Activated CD4-positive, alpha-beta T cell treated with anti-CD3 and anti-CD28 coated beads for 48 hours (primary cell): ENCODE results near the gene NCAPG.

Source experiments
- DNase-seq: peaks from one replicate; pipeline ENCODE4 v3.0.0-alpha.2; 2020

Gene NCAPG

DNA sequence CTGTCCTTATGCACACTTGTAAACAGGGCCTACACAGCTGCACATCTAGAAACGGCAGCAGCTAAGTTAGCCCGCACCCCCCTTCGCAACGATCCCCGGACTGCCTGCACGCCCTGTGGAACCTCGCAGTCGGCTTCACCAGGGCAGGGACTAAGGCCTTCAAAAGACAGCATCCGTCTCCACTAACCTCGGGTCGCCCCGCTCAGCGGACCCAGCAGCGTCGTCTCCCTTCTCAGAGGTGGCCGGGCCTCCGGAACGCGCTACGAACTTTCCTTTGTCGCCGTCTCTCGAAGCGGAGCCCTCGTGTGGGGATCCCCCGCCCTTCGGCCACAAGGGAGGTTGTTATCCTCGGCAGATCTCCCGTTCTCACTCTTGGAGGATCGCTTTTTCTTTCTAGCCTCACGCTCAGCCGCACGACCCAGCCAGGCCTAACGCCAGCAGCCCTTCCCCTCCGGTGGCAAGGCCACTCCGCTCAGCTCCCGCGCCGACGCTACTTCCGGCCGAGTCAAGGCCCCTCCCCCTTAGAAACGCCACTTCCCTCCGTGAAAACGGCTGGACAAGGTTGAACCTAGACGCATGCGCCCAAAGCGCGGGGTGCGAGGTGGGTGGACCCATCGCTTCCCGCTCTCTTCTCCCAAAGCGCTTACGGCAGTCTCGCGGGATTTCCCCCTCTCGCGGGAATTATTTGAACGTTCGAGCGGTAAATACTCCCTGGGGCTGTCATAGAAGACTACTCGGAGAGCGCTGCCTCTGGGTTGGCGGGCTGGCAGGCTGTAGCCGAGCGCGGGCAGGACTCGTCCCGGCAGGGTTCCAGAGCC is at the start of gene NCAPG, which contains the start of gene DCAF16:
Gene NCAPG (plus strand): TSS at position 720 of the 818 bp plus-strand sequence. CDS start 99 bp downstream, outside the sequence.
Gene DCAF16 (minus strand): TSS at position 498 of the 818 bp plus-strand sequence. CDS start 6,616 bp downstream, outside the sequence.
- DNase-seq: peak; percentile 99

- no peak for DNase-seq
Measured at GRCh38 chr4:17761062-17761461, 49.7 kb upstream of the NCAPG start.

- DNase-seq: no peak
Measured at GRCh38 chr4:17762726-17763125, 48.1 kb upstream of the NCAPG start.

GRCh38 chr4:17763416-17763815 is 47.4 kb upstream of the NCAPG start:
- no peak for DNase-seq

- DNase-seq: no peak
Measured at GRCh38 chr4:17763931-17764330, 46.8 kb upstream of the NCAPG start.

DNA sequence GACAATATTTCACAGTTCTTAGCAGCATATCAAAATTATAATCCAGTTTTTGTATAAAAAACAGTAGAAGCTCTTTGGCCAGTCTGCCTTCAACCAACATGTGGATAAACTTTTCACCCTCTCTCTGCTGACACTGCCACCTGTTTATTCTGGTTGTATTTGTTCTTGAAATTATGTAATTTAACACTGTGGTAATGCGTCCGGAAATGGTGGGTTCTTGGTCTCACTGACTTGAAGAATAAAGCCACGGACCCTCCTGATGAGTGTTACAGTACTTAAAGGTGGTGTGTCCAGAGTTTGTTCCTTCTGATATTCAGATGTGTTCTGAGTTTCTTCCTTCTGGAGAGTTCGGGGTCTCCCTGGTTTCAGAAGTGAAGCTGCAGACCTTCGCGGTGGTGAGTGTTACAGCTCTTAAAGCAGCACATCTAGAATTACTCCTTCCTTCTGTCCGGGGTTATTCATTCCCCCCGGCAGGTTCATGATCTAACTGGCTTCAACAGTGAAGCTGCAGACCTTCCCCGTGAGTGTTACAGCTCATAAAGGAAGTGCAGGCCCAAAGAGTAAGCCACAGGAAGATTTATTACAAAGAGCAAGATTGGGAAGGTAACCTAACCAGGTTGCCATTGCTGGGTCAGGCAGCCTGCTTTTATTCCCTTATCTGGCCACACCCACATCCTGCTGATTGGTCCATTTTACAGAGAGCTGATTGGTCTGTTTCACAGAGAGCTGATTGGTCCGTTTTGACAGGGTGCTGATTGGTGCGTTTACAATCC is 45.1 kb upstream of the NCAPG start:
- DNase-seq: no peak

DNA sequence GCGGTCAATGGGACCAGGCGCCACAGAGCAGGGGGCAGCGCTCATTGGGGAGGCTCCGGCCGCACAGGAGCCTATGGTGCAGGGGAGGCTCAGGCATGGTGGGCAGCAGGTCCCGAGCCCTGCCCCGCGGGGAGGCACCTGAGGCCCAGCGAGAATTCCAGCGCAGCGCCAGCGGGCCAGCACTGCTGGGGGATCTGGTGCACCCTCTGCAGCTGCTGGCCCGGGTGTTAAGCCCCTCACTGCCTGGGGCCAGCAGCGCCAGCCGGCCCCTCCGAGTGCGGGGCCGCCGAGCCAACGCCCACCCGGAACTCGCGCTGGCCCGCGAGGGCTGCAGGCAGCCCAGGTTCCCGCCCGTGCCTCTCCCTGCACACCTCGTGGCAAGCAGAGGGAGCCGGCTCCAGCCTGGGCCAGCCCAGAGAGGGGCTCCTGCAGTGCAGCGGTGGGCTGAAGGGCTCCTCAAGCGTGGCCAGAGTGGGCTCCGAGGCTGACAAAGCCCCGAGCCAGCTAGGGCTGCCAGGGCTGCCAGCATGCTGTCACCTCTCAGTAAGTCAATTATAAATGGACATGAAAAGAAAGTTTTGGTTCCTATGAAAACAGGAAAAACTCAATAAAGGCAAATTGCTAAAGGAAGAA is 43.8 kb upstream of the NCAPG start:
- DNase-seq: no peak

GRCh38 chr4:17769406-17770174 is 41.2 kb upstream of the NCAPG start:
- no peak for DNase-seq

DNA sequence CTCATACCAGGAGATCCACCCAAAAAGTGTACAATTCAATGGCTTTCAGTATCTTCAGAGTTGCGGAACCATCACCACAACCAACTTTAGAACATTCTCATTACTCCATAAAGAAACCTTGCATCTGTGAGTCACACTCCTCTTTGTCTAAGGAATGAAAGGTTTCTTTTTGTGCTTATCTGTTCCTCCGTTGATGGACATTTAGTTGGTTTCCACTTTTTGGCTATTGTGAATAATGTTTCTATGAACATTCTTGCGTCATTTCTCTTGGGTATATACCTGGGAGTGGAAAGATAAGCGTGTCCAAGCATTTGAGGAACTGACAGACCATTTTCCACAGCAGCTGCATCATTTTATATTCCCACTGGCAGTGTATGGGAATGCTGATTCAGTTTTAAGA is 39.9 kb upstream of the NCAPG start:
- no peak for DNase-seq

DNA sequence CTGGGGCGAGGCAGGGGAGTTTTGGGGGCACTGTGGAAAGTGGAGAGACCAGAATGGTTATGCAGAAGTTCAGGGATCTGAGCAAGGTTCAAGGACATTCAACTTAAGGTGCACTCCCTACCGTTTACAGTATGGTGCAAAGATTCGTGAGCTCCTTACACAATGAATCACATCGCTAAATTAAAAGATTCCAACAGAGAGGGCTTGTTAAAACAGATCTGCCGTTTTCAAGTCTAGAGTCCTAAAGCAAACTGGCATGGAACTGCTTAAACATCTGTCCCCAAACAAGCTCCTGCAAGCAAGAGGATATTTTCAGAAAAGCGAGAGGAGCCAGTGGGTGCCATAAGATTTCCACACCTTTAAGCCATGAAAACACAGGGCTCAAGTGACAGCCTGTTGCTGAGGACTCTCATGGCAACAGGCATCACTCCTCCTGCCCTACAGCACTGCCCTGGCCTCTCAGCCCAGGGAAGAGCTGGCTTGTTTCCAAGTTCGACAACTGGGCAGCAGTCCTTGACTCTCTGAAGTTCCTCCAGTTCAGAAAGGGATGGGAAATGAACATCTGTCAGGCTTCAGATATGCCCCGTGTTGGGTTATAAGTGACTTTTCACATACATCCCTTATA is 39.4 kb upstream of the NCAPG start:
- DNase-seq: no peak

- DNase-seq: no peak
Measured at GRCh38 chr4:17773135-17773698, 37.6 kb upstream of the NCAPG start.

DNA sequence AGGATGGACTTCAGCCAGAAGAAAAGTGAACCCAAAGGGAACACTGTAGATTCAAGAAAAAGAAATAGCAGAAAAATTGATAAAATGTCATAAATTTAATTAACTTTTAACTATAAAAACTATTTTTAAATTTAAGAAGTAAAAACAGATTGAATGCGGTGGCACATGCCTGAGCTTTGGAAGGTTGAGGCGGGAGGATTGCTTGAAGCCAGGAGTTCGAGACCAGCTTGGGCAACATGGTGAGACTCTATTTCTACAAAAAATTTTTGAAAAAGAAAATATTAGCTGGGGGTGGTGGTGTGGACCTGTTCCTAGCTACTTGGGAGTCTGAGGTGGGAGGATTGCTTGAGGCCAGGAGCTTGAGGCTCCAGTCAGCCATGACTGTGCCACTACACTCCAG is 32.3 kb upstream of the NCAPG start:
- no peak for DNase-seq

- no peak for DNase-seq
Measured at GRCh38 chr4:17780501-17781299, 30.1 kb upstream of the NCAPG start.

DNA sequence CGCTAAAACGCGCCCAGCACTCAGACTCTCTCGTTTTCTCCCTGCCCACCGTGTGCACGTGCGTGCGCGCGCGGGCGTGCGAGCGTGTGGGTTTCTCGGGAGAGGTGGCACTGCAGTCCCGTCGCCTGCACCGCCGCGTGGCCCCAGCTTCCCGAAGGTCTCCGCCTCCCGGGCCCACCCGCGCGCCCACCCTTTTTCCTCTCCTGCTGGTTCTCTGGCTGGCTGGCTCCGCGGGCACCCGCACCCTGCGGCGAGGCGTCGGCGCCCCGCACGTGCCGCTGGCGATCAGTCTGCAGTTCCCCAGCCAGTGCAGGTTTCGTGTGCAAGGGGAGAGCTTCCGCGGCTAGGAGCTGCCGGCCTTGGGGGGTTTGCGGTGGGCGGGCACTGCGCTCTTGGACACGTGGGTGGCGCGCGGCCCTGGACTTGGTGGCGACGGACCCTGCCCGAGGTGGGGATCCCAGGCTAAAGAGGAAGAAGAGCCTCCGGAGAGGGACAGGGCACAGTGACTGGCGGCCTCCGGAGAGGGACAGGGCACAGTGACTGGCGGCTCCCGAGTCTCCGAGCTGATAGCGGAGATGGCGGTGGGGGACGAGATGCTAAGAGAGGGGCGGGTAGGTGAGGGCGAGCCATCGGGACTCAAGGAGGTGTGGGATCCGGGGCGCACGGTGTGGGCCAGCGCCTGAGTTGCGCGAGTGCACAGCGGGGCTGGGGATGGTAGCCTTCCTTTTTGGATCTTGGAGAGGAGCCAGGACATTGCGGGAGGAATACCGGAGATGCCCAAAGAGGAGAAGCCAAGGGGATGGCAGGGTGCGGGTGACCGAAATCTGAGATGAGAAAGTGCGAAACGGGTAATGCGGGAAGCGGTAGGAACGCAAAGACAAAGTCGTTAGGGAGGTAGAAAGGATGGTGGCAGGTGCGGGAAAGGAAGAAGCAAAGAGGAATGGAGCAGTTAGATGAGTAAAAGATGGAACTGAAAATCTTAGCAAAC is 29.2 kb upstream of the NCAPG start, which contains the start of gene FAM184B:
Gene FAM184B (minus strand): TSS at position 322 of the 988 bp plus-strand sequence. CDS start 322 bp downstream, outside the sequence.
- DNase-seq: peak; percentile 35

- DNase-seq: no peak
Measured at GRCh38 chr4:17785858-17786257, 24.9 kb upstream of the NCAPG start.

DNA sequence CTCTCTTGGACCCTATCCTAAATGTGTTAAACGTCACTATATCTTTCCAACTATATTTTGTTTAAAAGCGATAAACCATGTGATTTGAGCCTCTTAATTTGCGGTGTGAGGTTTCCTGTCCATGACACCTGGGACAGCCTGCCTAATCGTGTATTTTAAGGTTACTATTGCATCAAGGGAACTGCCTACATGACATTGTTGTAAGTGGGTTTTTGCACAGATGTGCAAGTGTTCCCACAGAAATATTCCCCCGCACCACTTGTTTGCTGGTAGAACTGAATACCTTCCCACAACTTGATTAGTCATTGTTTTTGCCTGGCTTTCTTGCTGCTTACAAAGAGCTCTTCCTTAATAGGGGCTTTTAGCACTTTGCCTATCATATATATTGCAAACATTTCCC is 24.2 kb upstream of the NCAPG start:
- DNase-seq: no peak

- no peak for DNase-seq
Measured at GRCh38 chr4:17787315-17787714, 23.5 kb upstream of the NCAPG start.

GRCh38 chr4:17788956-17789355 is 21.8 kb upstream of the NCAPG start:
- DNase-seq: no peak

DNA sequence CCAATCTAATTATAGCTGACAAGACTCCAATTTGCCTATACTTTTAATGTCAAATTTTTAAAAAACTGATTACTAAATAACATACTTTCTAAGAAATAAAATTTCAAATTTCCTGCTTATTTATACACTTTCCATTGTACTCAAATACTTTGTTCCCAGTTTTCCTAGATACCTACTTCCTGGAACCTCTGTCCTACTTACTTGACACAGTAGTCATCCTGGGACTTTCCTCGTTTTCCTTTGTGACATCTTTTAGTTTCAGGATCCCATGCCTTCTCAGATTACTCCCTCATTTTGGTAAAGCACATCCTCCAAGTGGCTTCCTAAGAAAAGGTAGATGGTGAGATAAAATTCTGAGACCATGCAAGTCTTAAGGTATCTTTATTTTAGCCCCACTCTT is 16.0 kb upstream of the NCAPG start:
- DNase-seq: no peak

DNA sequence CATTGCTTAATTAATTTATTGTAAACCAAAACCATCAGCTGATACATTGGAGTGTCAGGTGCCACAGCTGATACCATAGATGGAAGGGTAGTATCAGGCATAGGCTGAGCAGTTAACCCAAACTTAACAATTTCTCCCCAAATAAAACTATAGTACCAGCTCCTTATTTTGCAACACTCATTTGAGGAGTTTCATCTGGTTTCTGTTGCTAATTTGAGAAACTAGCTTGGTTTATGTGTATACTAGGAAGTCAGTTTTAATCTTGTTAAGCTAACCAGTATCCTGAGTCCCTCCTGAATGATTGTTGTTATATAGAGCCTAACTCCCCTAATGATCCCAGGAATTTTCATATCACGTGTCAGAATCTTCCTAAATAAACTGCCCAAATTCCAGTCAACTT is 13.0 kb upstream of the NCAPG start:
- DNase-seq: no peak
